Measurements from ENCODE around the gene HSP90B1. TPM values are rescaled to one million over a fixed set of nuclear protein-coding genes. Genes with fewer than 3 reads are reported as not detected.

HSP90B1 gene
- total RNA-seq, 1 experiment from 2014 or later = 888 TPM

- H2AFZ ChIP-seq (ENCODE audit: low read depth, low read length, poor library complexity, severe bottlenecking) = no peak overlapping the region
Observed at GRCh38 chr12:103930787-103931735, 851 bp downstream of the HSP90B1 start.

GRCh38 chr12:103933237-103933636 is 3.0 kb downstream of the HSP90B1 start:
- ChIA-PET CTCF (no interaction called here), POLR2A (no interaction called here), RAD21 (ENCODE audit: low non-redundant PET in 1 of 2, low total read pairs in 2 of 2, uncharacterized antibody in 2 of 2, unreplicated experiment in 2 of 2) (no interaction called here)
- ATAC-seq (no peak), DNase-seq (ENCODE audit: low read depth, low spot score) (no peak)
- no peak overlapping the region for H3K9ac ChIP-seq (ENCODE audit: low read length)
- H3K36me3 ChIP-seq (ENCODE audit: control insufficient read depth in 1 of 2, insufficient read depth in 2 of 2, low read length in 2 of 2) = peaks cover 55 to 67% of the 10 kb centered on the region in 2 experiments
- no peak overlapping the region for H3K4me2 ChIP-seq (ENCODE audit: low read length)
- no peak overlapping the region for H2AFZ ChIP-seq (ENCODE audit: low read depth, low read length, poor library complexity, severe bottlenecking)
- no peaks in the 10 kb centered on the region for H3K9me2 ChIP-seq (ENCODE audit: insufficient read depth)
- H3K4me3 ChIP-seq (replicated peaks in 1 of 2; ENCODE audit: low read depth in 1 of 2, low read length in 2 of 2) = no peak overlapping the region
- no TSS peak for BruUV-seq (replicated peaks)
- no peak overlapping the region for H3K27ac ChIP-seq (ENCODE audit: low read depth, low read length)
- peaks cover 21% of the 10 kb centered on the region; the same call in 1 of the 2 replicates for H4K20me1 ChIP-seq (ENCODE audit: insufficient read depth)
- peaks cover 7 to 22% of the 10 kb centered on the region in 2 experiments for H3K4me1 ChIP-seq (ENCODE audit: control insufficient read depth in 1 of 2, insufficient read depth in 2 of 2, low read length in 2 of 2)
- no peak for TF ChIP-seq TCF7L2 (IDR thresholded peaks at IDR 0.05; ENCODE audit: borderline replicate concordance, extremely low read depth, insufficient read depth, insufficient read length)
- TF ChIP-seq ZBTB33 (IDR thresholded peaks at IDR 0.05; ENCODE audit: extremely low read depth, insufficient replicate concordance, low read length) = no peak
- intact Hi-C loops (cut with micrococcal nuclease) = no loop called here
- no peaks in the 10 kb centered on the region for H3K27me3 ChIP-seq (ENCODE audit: insufficient read depth, low read length)
- no peaks in the 10 kb centered on the region for H3K9me3 ChIP-seq (ENCODE audit: control insufficient read depth in 1 of 2, insufficient read depth in 1 of 2, low read depth in 1 of 2, low read length in 2 of 2)
- peaks cover 79% of the 10 kb centered on the region for H3K79me2 ChIP-seq (ENCODE audit: insufficient read depth, low read length)

More at GRCh38 chr12:103930787-103931735, 851 bp downstream of the HSP90B1 start:
- DNase-seq (ENCODE audit: low read depth, low spot score) (no peak), ATAC-seq (peak; percentile 12; the same call in 1 of the 2 replicates)
- no peaks in the 10 kb centered on the region for H3K9me2 ChIP-seq (ENCODE audit: insufficient read depth)
- H3K4me2 ChIP-seq (ENCODE audit: low read length) = peak overlapping the region; percentile 86
- CTCF ChIA-PET = no interaction called here
- RAD21 ChIA-PET (ENCODE audit: low non-redundant PET in 1 of 2, low total read pairs in 2 of 2, uncharacterized antibody in 2 of 2, unreplicated experiment in 2 of 2) = no interaction called here
- TF ChIP-seq ZFX (IDR thresholded peaks at IDR 0.05) (peak; percentile 70), CBX3 (IDR thresholded peaks at IDR 0.05; ENCODE audit: low read depth) (no peak)
- peak overlapping the region; percentile 68 for H3K27ac ChIP-seq (ENCODE audit: low read depth, low read length)
- H4K20me1 ChIP-seq (ENCODE audit: insufficient read depth) = peaks cover 21% of the 10 kb centered on the region; the same call in 1 of the 2 replicates
- peak overlapping the region; percentile 84 to 86 for H3K4me3 ChIP-seq (replicated peaks in 1 of 2; ENCODE audit: low read depth in 1 of 2, low read length in 2 of 2)
- H3K79me2 ChIP-seq (ENCODE audit: insufficient read depth, low read length) = peaks cover 58% of the 10 kb centered on the region
- peak overlapping the region; percentile 98 for H3K9ac ChIP-seq (ENCODE audit: low read length)
- H3K9me3 ChIP-seq (ENCODE audit: control insufficient read depth in 1 of 2, insufficient read depth in 1 of 2, low read depth in 1 of 2, low read length in 2 of 2) = no peaks in the 10 kb centered on the region
- BruUV-seq (replicated peaks) = TSS peak; percentile 45
- intact Hi-C loops (cut with micrococcal nuclease) = loop anchor here (2.0 kb wide), 1 partner anchor 26 kb away; a partner anchor contains a TSS
- peaks cover 36 to 47% of the 10 kb centered on the region in 2 experiments for H3K36me3 ChIP-seq (ENCODE audit: control insufficient read depth in 1 of 2, insufficient read depth in 2 of 2, low read length in 2 of 2)
- POLR2A ChIA-PET = interaction anchor here (1.3 to 1.8 kb wide), 2 partner anchors 16 to 20 kb away, joined by 3 to 8 read pairs; no protein-coding TSS in a partner anchor
- no peaks in the 10 kb centered on the region for H3K27me3 ChIP-seq (ENCODE audit: insufficient read depth, low read length)
- H3K4me1 ChIP-seq (ENCODE audit: control insufficient read depth in 1 of 2, insufficient read depth in 2 of 2, low read length in 2 of 2) = peaks cover 7 to 22% of the 10 kb centered on the region in 2 experiments

All from HCT116 (cell line).